Fibroblast of the aortic adventitia (primary cell): ENCODE results near the gene MARCHF3. TPM values are rescaled to one million over a fixed set of nuclear protein-coding genes. Genes with fewer than 3 reads are reported as not detected.

Source experiments
- DNase-seq: peaks from one replicate; pipeline ENCODE4 v3.0.0-alpha.2; 2010; ENCODE audit warnings: low read depth
- H3K4me3 ChIP-seq: 2 replicates; pipeline ENCODE4 v1.5.1; 2011; ENCODE audit warnings: low read depth, mild to moderate bottlenecking, control low read depth, low read length, moderate library complexity
- CTCF ChIP-seq: IDR thresholded peaks from 2 replicates; pipeline ENCODE4 v1.5.1; 2011; ENCODE audit warnings: mild to moderate bottlenecking, low read length, control low read depth, inconsistent platforms; ENCODE audit not compliant: insufficient read depth
- total RNA-seq: library from RNA; depleted of rRNA; stranded (reverse); fragments of >200 nt; gene quantifications from 2 replicates; pipeline ENCODE4 v1.2.3, GENCODE V29; 2012; ENCODE audit warnings: low replicate concordance

The MARCHF3 gene
- total RNA-seq, 1 donor, result 16.9 TPM

DNA sequence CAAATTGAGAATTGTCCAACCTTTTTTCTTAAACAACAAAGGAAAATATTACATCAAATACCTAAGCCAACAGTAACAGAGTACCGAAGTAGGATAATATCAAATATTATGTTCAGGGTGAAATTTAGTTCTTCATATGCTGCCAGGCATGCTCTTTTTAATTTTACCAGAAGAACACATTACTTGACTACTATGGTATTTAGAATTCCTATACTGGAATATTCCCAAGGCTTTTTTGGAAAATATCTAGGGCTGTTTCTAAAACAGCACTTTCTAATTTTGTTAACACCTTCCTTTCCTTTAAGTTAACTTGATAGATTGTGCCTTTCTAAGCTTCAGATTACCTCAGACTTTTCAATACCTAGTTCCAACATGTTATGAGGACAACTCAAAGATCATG, 48.7 kb downstream of the MARCHF3 start:
- DNase-seq, result no peak
- TF ChIP-seq CTCF, result no peak

GRCh38 chr5:126981222-126981621, 49.1 kb downstream of the MARCHF3 start:
- TF ChIP-seq CTCF, result no peak
- no peak for DNase-seq
- H3K4me3 ChIP-seq, result no peak overlapping the region

More for the DNA sequence above, 48.7 kb downstream of the MARCHF3 start:
- no peak overlapping the region for H3K4me3 ChIP-seq

- DNase-seq, result no peak
- TF ChIP-seq CTCF, result no peak
- H3K4me3 ChIP-seq, result no peak overlapping the region
These were observed 52.1 kb downstream of the MARCHF3 start for GRCh38 chr5:126978258-126978657.

GRCh38 chr5:126976520-126977172, 53.7 kb downstream of the MARCHF3 start:
- TF ChIP-seq CTCF, result no peak

GRCh38 chr5:126975796-126976195, 54.6 kb downstream of the MARCHF3 start:
- TF ChIP-seq CTCF, result no peak
- H3K4me3 ChIP-seq, result no peak overlapping the region
- DNase-seq, result no peak

More at GRCh38 chr5:126976520-126977172, 53.7 kb downstream of the MARCHF3 start:
- no peak overlapping the region for H3K4me3 ChIP-seq
- no peak for DNase-seq

DNA sequence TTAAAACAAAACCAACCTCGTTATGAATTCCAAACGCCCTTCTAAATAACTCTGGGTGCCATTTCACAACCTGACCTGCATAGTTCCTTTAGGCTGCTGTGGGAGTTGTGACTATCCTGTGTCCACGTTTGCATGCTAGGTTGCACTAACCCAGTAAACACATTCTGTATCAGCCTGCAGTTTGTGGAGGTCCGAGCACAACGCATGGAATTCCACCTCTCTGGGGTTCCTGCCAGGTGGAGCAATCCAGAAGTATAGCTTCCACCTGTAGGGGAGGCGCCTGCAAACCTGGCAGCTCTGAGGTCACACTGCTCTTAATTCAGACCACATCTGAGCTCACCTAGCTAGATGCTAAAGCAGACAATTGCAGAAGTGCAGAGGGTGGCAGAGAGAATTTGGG, 57.2 kb downstream of the MARCHF3 start:
- TF ChIP-seq CTCF, result no peak
- no peak for DNase-seq

More for the DNA sequence above, 57.2 kb downstream of the MARCHF3 start:
- H3K4me3 ChIP-seq, result no peak overlapping the region
